B cell (primary cell): ENCODE results near the gene UBE2B. TPM values are rescaled to one million over a fixed set of nuclear protein-coding genes. Genes with fewer than 3 reads are reported as not detected.
A peak's percentile ranks its signal among the peaks of the same experiment; 100 is the strongest.
"Not testable (repeated sequence)": the region's sequence is repeated elsewhere in the genome, so short reads cannot be mapped to it uniquely, and the experiment has no call there.

Experiments used
- ATAC-seq: fragments of 200-7000 bp; cut with Tn5 transposase; one replicate; pipeline ENCODE4 v1.10.0; 2021; ENCODE audit warnings: low read depth, mild to moderate bottlenecking, moderate number of reproducible peaks, moderate library complexity
- CTCF ChIA-PET: fragments of 350-600 bp; sonication (Branson Sonifier 250); formaldehyde crosslinking; loops from one replicate; lab custom pipeline; 2021; ENCODE audit warnings: antibody characterized with exemption, inconsistent platforms; lab: Charles Lee
- POLR2A ChIA-PET: fragments of 350-600 bp; sonication (Branson Sonifier 250); formaldehyde crosslinking; loops from one replicate; lab custom pipeline; 2021; ENCODE audit warnings: antibody characterized with exemption; lab: Charles Lee
- DNase-seq: peaks from one replicate; pipeline ENCODE4 v3.0.0; 2013
- H2AFZ ChIP-seq: 2 replicates; pipeline ENCODE4 v1.6.1; 2012; ENCODE audit warnings: mild to moderate bottlenecking, low read depth, low read length; ENCODE audit not compliant: insufficient read depth, poor library complexity, severe bottlenecking
- H3K27ac ChIP-seq, 2 donors: 1 replicate in 1 of 2; 2 replicates in 1 of 2; pipeline ENCODE4 v1.5.1; 2012 to 2013; ENCODE audit warnings: low read length in 2 of 2, mild to moderate bottlenecking in 2 of 2, moderate library complexity in 1 of 2
- H3K27me3 ChIP-seq, 4 experiments: fragments of 200-600 bp in 1 of 4; sonication (generic) in 1 of 4; replicated peaks in 1 of 4; 1 replicate in 2 of 4; 2 replicates in 2 of 4; pipeline versions ENCODE4 v1.6.1 to v1.7.0; 2013 to 2016; ENCODE audit warnings: low read length in 3 of 4, mild to moderate bottlenecking in 2 of 4, mixed read lengths in 1 of 4, moderate library complexity in 1 of 4; ENCODE audit not compliant: insufficient read depth in 4 of 4, control insufficient read depth in 3 of 4; ENCODE audit errors: control extremely low read depth in 1 of 4
- H3K36me3 ChIP-seq, 2 experiments: replicated peaks in 1 of 2; 1 replicate in 1 of 2; 2 replicates in 1 of 2; pipeline versions ENCODE4 v1.6.1 to v1.7.1; 2013; ENCODE audit warnings: low read length in 1 of 2; ENCODE audit not compliant: insufficient read depth in 2 of 2, control insufficient read depth in 1 of 2; ENCODE audit errors: control extremely low read depth in 1 of 2, extremely low read depth in 1 of 2
- H3K4me1 ChIP-seq, 2 donors: fragments of 200-600 bp in 1 of 2; sonication (generic) in 1 of 2; 1 replicate in 1 of 2; 2 replicates in 1 of 2; pipeline versions ENCODE4 v1.5.1 to v1.6.1; 2013 to 2017; ENCODE audit warnings: low read length in 2 of 2; ENCODE audit not compliant: control insufficient read depth in 2 of 2, insufficient read depth in 2 of 2
- H3K4me2 ChIP-seq: replicated peaks from 2 replicates; pipeline ENCODE3; 2012; ENCODE audit warnings: mild to moderate bottlenecking, low read depth, low read length; ENCODE audit not compliant: poor library complexity, severe bottlenecking
- H3K4me3 ChIP-seq, 5 experiments: fragments of 200-600 bp in 1 of 5; sonication (generic) in 1 of 5; 1 replicate in 3 of 5; 2 replicates in 2 of 5; pipeline versions ENCODE4 v1.5.1 to v1.7.0; 2011 to 2016; ENCODE audit warnings: low read length in 4 of 5, mild to moderate bottlenecking in 4 of 5, low read depth in 2 of 5, control low read depth in 1 of 5, moderate library complexity in 1 of 5; ENCODE audit not compliant: insufficient read depth in 1 of 5; ENCODE audit errors: control extremely low read depth in 1 of 5, extremely low read depth in 1 of 5
- H3K79me2 ChIP-seq: fragments of 200-600 bp; sonication (generic); one replicate; pipeline ENCODE4 v1.6.0; 2016; ENCODE audit warnings: low read length; ENCODE audit not compliant: control insufficient read depth, insufficient read depth
- H3K9ac ChIP-seq: fragments of 200-600 bp; sonication (generic); 2 replicates; pipeline ENCODE4 v1.6.1; 2017; ENCODE audit warnings: mild to moderate bottlenecking, low read length, moderate library complexity
- H3K9me3 ChIP-seq, 3 donors: one replicate each; pipeline versions ENCODE4 v1.6.1 to v1.7.1; 2013; ENCODE audit warnings: low read length in 2 of 3; ENCODE audit not compliant: control insufficient read depth in 2 of 3, insufficient read depth in 1 of 3; ENCODE audit errors: control extremely low read depth in 1 of 3
- H4K20me1 ChIP-seq: 2 replicates; pipeline ENCODE4 v1.6.0; 2012; ENCODE audit warnings: mild to moderate bottlenecking, low read length; ENCODE audit not compliant: insufficient read depth, control insufficient read depth, poor library complexity, severe bottlenecking
- H3K27ac Mint-ChIP-seq: one replicate; pipeline ENCODE4 v1.8.0; 2021; ENCODE audit warnings: mixed read lengths
- H3K27me3 Mint-ChIP-seq: one replicate; pipeline ENCODE4 v1.8.0; 2021; ENCODE audit warnings: mixed read lengths
- H3K4me1 Mint-ChIP-seq: one replicate; pipeline ENCODE4 v1.8.0; 2021; ENCODE audit warnings: mixed read lengths
- H3K4me3 Mint-ChIP-seq: one replicate; pipeline ENCODE4 v1.8.0; 2021; ENCODE audit warnings: mixed read lengths
- H3K9me3 Mint-ChIP-seq: one replicate; pipeline ENCODE4 v1.8.0; 2022; ENCODE audit warnings: mixed read lengths; ENCODE audit not compliant: insufficient read depth
- EZH2 ChIP-seq: IDR thresholded peaks from 2 replicates; pipeline ENCODE4 v1.6.1; 2012; ENCODE audit warnings: borderline replicate concordance, low read depth, mild to moderate bottlenecking, moderate library complexity, low read length; ENCODE audit not compliant: insufficient read depth, poor library complexity, severe bottlenecking
- WGBS: methylation state at CpG from one replicate; pipeline ENCODE4 v1.1.5; 2013; ENCODE audit warnings: missing lambda C conversion rate; ENCODE audit not compliant: insufficient coverage; 5-methylcytosine and 5-hydroxymethylcytosine counted together
- intact Hi-C: fragments of 100-400 bp; cut with micrococcal nuclease; formaldehyde crosslinking; loops from one replicate; pipeline ENCODE4 v1.10.0; 2022
- polyA plus RNA-seq: library from polyadenylated mRNA; depleted of rRNA; stranded (reverse); fragments of >200 nt; gene quantifications from 2 replicates; pipeline ENCODE4 v1.2.3, GENCODE V29; 2012
- total RNA-seq, 2 donors: library from RNA; stranded (reverse); fragments of 120-200 nt in 1 of 2; gene quantifications; 1 replicate in 1 of 2; 2 replicates in 1 of 2; pipeline versions ENCODE4 v1.2.3 to v1.2.4, GENCODE V29; 2013 to 2022
- TF ChIP-seq, protein P1 (sequence below): fragments of 200-600 bp; IDR thresholded peaks from one replicate; pipeline ENCODE4 v1.8.0; 2022; ENCODE audit warnings: antibody characterized with exemption, mild to moderate bottlenecking

Gene UBE2B
- total and polyA plus RNA-seq, 2 donors (not counting 1 experiment from before 2014, with no cell fraction given) = 23.0 to 106 TPM

- H4K20me1 ChIP-seq = peaks cover 19% of the 10 kb centered on the region
- H3K36me3 ChIP-seq = peaks cover 0 to 10% of the 10 kb centered on the region in 2 experiments
- H3K9me3 ChIP-seq = peaks cover 0 to 5% (median 0%) of the 10 kb centered on the region in 3 donors
- ATAC-seq (no peak), DNase-seq (no peak)
- peak overlapping the region; percentile 89 for H3K9ac ChIP-seq
- Mint-ChIP-seq H3K27me3 (no peaks in the 10 kb centered on the region), H3K4me1 (peaks cover 44% of the 10 kb centered on the region), H3K9me3 (peaks cover 2% of the 10 kb centered on the region), H3K4me3 (peak overlapping the region; percentile 98), H3K27ac (peak overlapping the region; percentile 100)
- under 1% methylated on average over 26 of the region's 29 CpGs for WGBS
- peak overlapping the region; percentile 81 for H3K4me2 ChIP-seq
- peaks cover 22 to 26% of the 10 kb centered on the region in 2 donors for H3K4me1 ChIP-seq
- peaks cover 67% of the 10 kb centered on the region for H3K79me2 ChIP-seq
- intact Hi-C loops = loop anchor here (1.0 to 5.0 kb wide), 12 partner anchors 39 to 533 kb away; partner anchors contain the start of genes CAMLG, CDKN2AIPNL, JADE2 and PCBD2
- CTCF ChIA-PET = interaction anchor here (0.8 to 2.3 kb wide), 13 partner anchors 9 to 216 kb away, joined by 3 to 14 read pairs (median 4); partner anchors contain the start of gene CDKN2AIPNL
- POLR2A ChIA-PET = interaction anchor here (0.6 to 3.6 kb wide), 10 partner anchors 9 to 533 kb away, joined by 3 to 36 read pairs (median 4); partner anchors contain the start of genes CDKN2AIPNL, DDX46, JADE2 and PCBD2
- no peaks in the 10 kb centered on the region for H3K27me3 ChIP-seq
- peak overlapping the region; percentile 91 for H2AFZ ChIP-seq
- peak overlapping the region; percentile 78 to 99 (median 92) for H3K4me3 ChIP-seq
- peak overlapping the region; percentile 97 to 99 for H3K27ac ChIP-seq
- TF ChIP-seq, protein P1, sequence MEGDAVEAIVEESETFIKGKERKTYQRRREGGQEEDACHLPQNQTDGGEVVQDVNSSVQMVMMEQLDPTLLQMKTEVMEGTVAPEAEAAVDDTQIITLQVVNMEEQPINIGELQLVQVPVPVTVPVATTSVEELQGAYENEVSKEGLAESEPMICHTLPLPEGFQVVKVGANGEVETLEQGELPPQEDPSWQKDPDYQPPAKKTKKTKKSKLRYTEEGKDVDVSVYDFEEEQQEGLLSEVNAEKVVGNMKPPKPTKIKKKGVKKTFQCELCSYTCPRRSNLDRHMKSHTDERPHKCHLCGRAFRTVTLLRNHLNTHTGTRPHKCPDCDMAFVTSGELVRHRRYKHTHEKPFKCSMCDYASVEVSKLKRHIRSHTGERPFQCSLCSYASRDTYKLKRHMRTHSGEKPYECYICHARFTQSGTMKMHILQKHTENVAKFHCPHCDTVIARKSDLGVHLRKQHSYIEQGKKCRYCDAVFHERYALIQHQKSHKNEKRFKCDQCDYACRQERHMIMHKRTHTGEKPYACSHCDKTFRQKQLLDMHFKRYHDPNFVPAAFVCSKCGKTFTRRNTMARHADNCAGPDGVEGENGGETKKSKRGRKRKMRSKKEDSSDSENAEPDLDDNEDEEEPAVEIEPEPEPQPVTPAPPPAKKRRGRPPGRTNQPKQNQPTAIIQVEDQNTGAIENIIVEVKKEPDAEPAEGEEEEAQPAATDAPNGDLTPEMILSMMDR = no peak
- no peak for TF ChIP-seq EZH2
Measured at GRCh38 chr5:134371834-134372340, 518 bp downstream of the UBE2B start.

- CTCF ChIA-PET, H3K4me2 ChIP-seq, H3K9ac ChIP-seq, ATAC-seq, H2AFZ ChIP-seq, H3K27me3 ChIP-seq, H3K27me3 Mint-ChIP-seq, POLR2A ChIA-PET, H3K9me3 Mint-ChIP-seq, H3K4me3 ChIP-seq, DNase-seq, H3K9me3 ChIP-seq, H3K27ac ChIP-seq, H3K27ac Mint-ChIP-seq: not testable (repeated sequence)
- no CpG with 5 or more reads among the region's 5 CpGs for WGBS
- Mint-ChIP-seq H3K4me1 (peaks cover 39% of the 10 kb centered on the region), H3K4me3 (peak overlapping the region; percentile 74)
- Histone ChIP-seq H3K4me1 (peaks cover 18 to 20% of the 10 kb centered on the region in 2 donors), H3K79me2 (peaks cover 65% of the 10 kb centered on the region), H3K36me3 (peaks cover 0 to 18% of the 10 kb centered on the region in 2 experiments), H4K20me1 (peaks cover 32% of the 10 kb centered on the region)
- intact Hi-C loops = loop anchor here (5.0 kb wide), 2 partner anchors 71 to 169 kb away; no protein-coding TSS in a partner anchor
Measured at GRCh38 chr5:134373633-134374032, 2.3 kb downstream of the UBE2B start.
